SW 1271 (cell line): ENCODE results near the gene NKAIN2.

Experiments used
- DNase-seq, 2 experiments: peaks; one replicate each; lab custom pipeline; 2025; lab: John Stamatoyannopoulos, UW

NKAIN2 gene

GRCh38 chr6:124599656-124600055 is 796.0 kb downstream of the NKAIN2 start:
- DNase-seq: no peak

DNA sequence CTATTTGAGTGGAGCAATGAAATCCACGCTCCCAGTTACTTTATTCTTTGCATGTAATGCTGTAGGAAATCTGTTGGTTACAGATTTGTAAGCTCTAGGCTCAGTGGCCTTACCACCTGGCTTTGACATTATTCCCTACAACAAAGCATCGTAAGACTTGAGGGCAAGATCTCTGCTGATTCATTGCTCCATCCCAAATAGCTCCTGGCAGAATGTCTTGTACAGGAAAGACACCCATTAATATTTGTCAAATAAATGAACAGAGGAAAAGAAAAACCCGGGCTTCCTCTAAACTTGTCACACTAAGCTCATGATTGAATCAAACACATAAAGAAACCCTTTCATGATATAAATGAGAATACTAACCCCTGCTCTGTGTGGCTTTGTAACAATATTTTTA is 801.1 kb downstream of the NKAIN2 start:
- DNase-seq: no peak

DNA sequence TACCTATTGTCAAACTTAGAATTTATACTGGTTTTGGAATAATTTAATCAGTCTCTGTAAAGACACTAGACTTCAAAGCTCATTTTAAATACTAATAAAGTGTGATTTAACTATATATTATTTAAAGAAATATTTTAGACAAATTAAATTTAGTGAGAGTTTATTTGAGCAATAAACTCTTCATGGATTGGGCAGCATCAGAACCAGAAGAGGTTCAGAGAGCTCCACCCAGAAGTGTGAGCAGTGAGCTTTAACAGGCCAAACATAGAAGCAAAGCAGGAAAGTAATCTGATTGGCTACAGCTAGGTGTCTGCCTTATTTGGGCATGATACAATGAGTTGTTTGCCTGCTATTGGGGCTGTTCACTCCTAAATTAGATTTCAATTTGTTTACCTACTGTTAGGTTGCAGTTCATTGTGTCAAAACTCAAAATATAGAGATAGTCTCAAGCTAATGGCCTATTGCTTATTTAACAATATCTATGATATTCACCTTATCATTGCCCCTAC is 803.5 kb downstream of the NKAIN2 start:
- no peak for DNase-seq

DNA sequence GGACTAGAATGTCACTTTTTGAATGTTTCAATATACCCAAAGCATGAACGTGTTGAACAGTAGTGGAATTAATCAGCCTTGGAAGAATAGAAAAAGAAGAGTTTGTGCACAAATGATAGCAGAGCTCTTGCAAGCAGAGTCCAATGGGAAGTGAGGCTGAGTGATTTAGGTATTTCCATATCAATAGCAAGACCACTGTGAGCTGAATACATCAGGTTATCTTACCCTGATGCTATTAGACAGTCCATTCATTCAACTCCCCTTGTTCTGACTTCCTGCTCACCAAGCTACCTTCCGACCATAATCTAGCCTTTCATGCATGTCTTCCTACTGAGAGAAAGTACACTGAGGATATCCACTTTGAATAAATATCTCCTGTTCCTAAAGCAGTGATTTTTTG is 809.4 kb downstream of the NKAIN2 start:
- no peak for DNase-seq

DNA sequence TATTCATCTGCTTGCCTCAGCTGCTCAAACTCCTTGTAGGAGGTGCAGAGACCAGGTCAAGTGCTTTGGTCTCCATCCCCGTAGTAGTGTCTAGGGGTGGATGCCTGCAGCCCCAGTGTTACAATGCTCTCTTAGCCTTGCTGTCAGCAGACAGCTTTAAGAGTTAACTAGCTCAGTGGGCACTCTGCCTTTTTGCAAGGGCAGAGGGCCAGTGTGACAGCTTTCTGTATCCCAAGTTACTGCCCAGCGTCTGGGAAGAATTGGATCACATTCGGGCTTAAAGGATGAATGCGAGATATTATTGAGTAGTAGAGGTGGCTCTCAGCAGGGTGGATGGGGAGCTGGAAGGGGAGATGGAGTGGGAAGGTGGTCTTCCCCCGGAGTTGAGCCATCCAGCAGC is 818.7 kb downstream of the NKAIN2 start:
- DNase-seq: no peak

GRCh38 chr6:124633655-124634054 is 830.0 kb downstream of the NKAIN2 start:
- DNase-seq: no peak

GRCh38 chr6:124640432-124640831 is 836.8 kb downstream of the NKAIN2 start:
- DNase-seq: no peak

DNA sequence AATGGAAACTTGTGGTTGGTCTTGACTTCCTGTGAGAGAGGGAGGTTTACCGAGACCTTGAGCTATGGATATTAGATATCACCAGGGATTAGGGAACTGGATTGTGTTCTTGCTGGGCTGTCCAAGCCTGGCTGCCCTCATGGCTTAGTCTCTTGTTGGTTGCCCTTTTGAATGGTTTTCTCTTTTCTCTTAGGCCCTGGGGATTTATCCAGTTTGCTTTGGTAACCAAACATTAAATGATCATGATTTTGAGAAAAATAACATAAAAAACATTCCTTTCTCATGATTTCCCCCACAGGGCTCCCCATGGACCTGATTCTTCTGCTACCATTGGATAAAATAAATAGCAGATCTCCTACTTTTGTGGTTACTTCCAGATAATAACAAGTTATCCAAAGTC is 852.2 kb downstream of the NKAIN2 start:
- no peak for DNase-seq

- DNase-seq: no peak
Measured at GRCh38 chr6:124658053-124658452, 854.4 kb downstream of the NKAIN2 start.

- no peak for DNase-seq
Measured at GRCh38 chr6:124659427-124659826, 855.8 kb downstream of the NKAIN2 start.

DNA sequence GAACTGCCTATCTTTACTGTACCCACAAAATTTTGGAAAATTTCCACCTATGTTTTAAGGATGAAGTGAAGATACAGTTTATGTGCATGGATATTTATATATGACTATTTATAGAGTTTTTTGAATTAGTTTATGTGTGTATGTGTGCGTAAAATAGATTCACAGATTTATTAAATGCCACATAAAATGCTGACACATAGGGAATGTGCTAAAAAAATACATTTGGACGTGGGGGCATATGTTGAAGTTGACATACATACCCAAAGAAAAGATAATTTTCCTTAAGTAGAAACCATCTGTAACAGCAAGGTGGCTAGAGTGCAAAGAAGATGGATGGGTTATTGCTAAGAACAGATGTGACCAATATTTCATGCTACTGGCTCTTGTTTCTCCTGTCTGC is 856.5 kb downstream of the NKAIN2 start:
- no peak for DNase-seq

GRCh38 chr6:124661097-124661661 is 857.5 kb downstream of the NKAIN2 start:
- DNase-seq: no peak

- no peak for DNase-seq
Measured at GRCh38 chr6:124668028-124668427, 864.4 kb downstream of the NKAIN2 start.

DNA sequence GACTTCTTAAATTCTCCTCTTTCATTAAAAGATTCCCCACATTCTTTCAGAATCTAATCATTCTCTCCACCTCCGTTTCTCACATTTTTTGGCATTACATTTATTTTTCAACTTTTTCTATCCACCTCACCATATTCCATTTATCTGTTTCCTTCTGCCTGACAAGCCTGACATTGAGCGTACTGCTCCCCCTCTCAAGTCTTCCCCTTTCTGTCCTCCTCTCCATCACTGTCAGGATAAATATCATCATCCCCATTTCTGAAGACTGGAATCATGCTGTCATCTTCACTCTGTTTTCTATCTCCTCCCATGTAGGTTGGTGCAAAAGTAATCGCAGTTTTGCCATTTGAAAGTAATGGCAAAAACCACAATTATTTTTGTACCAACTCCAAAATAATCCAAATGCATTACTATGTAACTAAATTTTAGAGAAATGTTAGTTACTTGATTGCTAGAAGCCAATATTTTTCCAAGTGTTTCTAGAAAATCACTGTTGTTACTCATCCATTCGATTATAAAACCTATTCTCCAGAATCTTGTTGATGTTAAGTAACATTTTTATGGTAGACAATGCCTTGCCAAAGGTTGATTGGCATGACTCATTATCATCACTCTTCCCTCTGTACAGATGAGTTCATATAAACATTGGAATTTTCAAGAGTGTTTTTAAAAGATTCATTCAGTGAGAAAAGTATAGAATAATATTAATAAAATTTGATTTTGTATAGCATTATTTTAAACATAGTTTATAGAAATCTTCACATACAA is 866.2 kb downstream of the NKAIN2 start:
- DNase-seq: no peak

- no peak for DNase-seq
Measured at GRCh38 chr6:124670801-124671200, 867.1 kb downstream of the NKAIN2 start.

DNA sequence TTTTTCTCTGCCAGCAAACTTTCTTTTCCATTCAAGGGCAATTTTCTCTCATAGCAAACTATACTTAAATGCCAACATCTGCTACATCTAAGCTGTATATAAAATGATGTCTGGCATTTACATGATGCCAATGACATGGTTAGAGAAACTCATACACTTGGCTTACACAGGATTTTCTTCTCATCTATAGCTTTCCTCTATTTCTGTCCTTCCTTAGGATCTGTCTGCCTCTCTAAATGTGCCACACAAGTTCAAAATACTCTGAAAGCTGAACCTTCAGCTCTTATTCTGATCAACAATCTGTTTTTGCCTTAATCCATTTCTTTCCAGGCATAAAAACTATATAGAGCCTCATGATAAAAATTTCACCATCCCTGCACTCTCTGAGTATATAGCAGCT is 867.7 kb downstream of the NKAIN2 start:
- DNase-seq: no peak

GRCh38 chr6:124674042-124674441 is 870.4 kb downstream of the NKAIN2 start:
- DNase-seq: no peak

- DNase-seq: no peak
Measured at GRCh38 chr6:124676033-124676432, 872.4 kb downstream of the NKAIN2 start.

- DNase-seq: no peak
Measured at GRCh38 chr6:124677874-124678273, 874.2 kb downstream of the NKAIN2 start.

DNA sequence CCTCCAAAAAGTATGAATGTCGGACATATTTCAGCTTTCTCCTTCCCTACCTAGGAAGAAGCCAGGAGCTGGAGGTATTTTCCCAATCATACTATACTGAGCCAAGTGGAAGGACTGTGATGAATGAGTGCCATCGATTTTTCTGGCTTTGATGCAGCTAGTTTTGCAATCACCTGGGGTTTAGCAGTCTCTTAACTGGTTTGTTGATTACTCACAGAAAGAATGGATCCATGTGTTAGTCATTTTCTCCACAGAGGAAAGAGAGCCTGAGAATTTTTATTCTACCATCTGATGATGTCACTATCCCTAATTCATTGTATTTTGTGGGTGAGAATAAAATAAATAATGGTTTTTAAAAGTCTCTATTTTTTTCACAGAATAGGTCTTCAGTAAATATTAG is 875.7 kb downstream of the NKAIN2 start:
- DNase-seq: no peak

DNA sequence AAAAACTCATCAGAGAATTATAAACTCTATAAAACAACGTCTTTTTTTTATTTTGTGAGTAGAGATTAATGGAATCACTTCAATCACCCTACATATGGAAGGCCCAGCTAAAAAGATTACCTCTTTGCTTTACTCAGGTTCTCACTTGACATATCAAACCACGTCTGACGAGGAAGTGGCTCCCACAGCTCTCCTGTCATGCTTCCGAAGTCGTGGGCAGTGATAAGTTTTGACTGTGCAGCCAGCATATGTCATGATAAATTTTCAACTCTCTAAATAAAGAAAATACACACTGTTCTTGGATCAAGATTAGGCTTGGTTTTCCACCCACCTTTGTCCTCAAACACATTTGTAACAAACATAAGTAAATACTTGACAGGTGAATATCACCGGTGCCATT is 879.1 kb downstream of the NKAIN2 start:
- DNase-seq: no peak

DNA sequence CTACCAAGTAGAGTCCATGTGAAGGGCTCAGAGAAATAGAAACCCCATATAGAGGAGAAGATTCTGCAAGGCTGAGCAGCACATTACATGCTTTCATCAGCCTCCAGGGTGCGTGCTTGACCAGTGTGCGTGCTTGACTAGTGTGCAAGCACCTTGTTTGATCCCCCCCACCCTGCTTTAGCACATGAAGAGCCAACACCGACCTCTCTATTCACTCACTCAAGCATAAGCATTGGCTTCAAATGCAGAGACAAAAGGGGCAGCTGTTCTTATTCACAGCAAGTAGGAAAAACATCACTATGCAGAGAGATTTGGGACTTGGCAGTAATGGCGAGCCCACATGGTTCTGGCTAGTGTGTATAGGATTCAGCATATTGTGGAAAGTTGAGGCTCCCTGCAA is 879.8 kb downstream of the NKAIN2 start:
- no peak for DNase-seq

- no peak for DNase-seq
Measured at GRCh38 chr6:124684621-124685020, 881.0 kb downstream of the NKAIN2 start.

- no peak for DNase-seq
Measured at GRCh38 chr6:124688369-124688768, 884.7 kb downstream of the NKAIN2 start.
